ENCODE results near the gene TSKU. TPM values are rescaled to one million over a fixed set of nuclear protein-coding genes. Genes with fewer than 3 reads are reported as not detected.

TSKU gene
- total and polyA plus RNA-seq, 9 of the 15 experiments (the other 6 are each of a cell fraction or from before 2014, with no cell fraction given), result 0.60 to 11.9 (median 8.4) TPM

DNA sequence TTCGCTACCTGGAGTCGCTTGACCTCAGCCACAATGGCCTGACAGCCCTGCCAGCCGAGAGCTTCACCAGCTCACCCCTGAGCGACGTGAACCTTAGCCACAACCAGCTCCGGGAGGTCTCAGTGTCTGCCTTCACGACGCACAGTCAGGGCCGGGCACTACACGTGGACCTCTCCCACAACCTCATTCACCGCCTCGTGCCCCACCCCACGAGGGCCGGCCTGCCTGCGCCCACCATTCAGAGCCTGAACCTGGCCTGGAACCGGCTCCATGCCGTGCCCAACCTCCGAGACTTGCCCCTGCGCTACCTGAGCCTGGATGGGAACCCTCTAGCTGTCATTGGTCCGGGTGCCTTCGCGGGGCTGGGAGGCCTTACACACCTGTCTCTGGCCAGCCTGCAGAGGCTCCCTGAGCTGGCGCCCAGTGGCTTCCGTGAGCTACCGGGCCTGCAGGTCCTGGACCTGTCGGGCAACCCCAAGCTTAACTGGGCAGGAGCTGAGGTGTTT lies 12.8 kb downstream of the TSKU start:
- Histone ChIP-seq H3K4me2 (ENCODE audit: insufficient read depth, low read length) (no peak overlapping the region), H3K9ac (ENCODE audit: insufficient read depth in 1 of 2, low read depth in 2 of 2, low read length in 2 of 2) (peak overlapping the region in 1 of 2 experiments; percentile 21; a peak in 1 of 4 replicates), H3K36me3 (ENCODE audit: control insufficient read depth, insufficient read depth, low read length) (peaks cover 28% of the 10 kb centered on the region; the same call in 2 of the 3 replicates)

GRCh38 chr11:76796511-76797198 lies 13.5 kb downstream of the TSKU start:
- Histone ChIP-seq H3K36me3 (ENCODE audit: control insufficient read depth, insufficient read depth, low read length) (peaks cover 28% of the 10 kb centered on the region; the same call in 2 of the 3 replicates), H3K9me1 (ENCODE audit: control insufficient read depth, insufficient read depth, low read length) (peaks cover 5% of the 10 kb centered on the region), H3K27ac (ENCODE audit: extremely low read depth, low read depth, low read length) (no peak overlapping the region), H3K4me2 (ENCODE audit: insufficient read depth, low read length) (no peak overlapping the region), H3K4me3 (no peak overlapping the region), H2AFZ (ENCODE audit: low read depth, low read length) (no peak overlapping the region), H4K20me1 (replicated peaks; ENCODE audit: control insufficient read depth, insufficient read depth, low read length) (peaks cover 3% of the 10 kb centered on the region), H3K79me2 (ENCODE audit: control insufficient read depth, insufficient read depth, low read length) (peaks cover 25% of the 10 kb centered on the region), H3K9ac (ENCODE audit: insufficient read depth in 1 of 2, low read depth in 2 of 2, low read length in 2 of 2) (0 out of 4 replicates have a peak overlapping the region, but pooled peaks of 1 of the 2 experiments have one; percentile 13), H3K9me3 (replicated peaks; ENCODE audit: control insufficient read depth, insufficient read depth, low read depth, low read length) (0 out of 2 replicates have a peak, but pooled peaks cover 3% of the 10 kb centered on the region), H3K4me1 (replicated peaks in 1 of 2; ENCODE audit: control insufficient read depth in 2 of 2, insufficient read depth in 2 of 2, low read length in 2 of 2) (peaks cover 2 to 23% of the 10 kb centered on the region in 2 experiments; a peak in 4 of 5 replicates), H3K27me3 (ENCODE audit: control insufficient read depth in 2 of 2, insufficient read depth in 2 of 2, low read length in 2 of 2) (no peaks in the 10 kb centered on the region)
- no peak for TF ChIP-seq CHD4 (IDR thresholded peaks at IDR 0.05; ENCODE audit: insufficient read depth, insufficient replicate concordance, low read depth, low read length, poor library complexity, severe bottlenecking)
- no peak for TF ChIP-seq NR2C1 (IDR thresholded peaks at IDR 0.05)
- no peak for TF ChIP-seq NR2C1 (tag; IDR thresholded peaks at IDR 0.05)
- intact Hi-C loops (cut with micrococcal nuclease) (no loop called here), in situ Hi-C loops (cut with MboI) (no loop called here)
- POLR2A ChIA-PET, result interaction anchor here (0.6 to 1.0 kb wide), 5 partner anchors 9 to 61 kb away, joined by 3 read pairs; no protein-coding TSS in a partner anchor
- BruUV-seq (replicated peaks), result no TSS peak
- WGBS (ENCODE audit: insufficient coverage, low coverage, missing lambda C conversion rate), result 84% methylated on average over 18 of the region's 20 CpGs
- no peak for DNase-seq (ENCODE audit: extremely low read depth in 1 of 4, low spot score in 3 of 4)
- CTCF ChIA-PET (ENCODE audit: low intra/inter-chr PET ratio), result interaction anchor here (5.4 kb wide), 1 partner anchor 62 kb away, joined by 39 read pairs; no protein-coding TSS in a partner anchor
- no peak for ATAC-seq
- no peak for FAIRE-seq

More for the DNA sequence above, 12.8 kb downstream of the TSKU start:
- no peaks in the 10 kb centered on the region for H3K27me3 ChIP-seq (ENCODE audit: control insufficient read depth in 2 of 2, insufficient read depth in 2 of 2, low read length in 2 of 2)
- DNase-seq (ENCODE audit: extremely low read depth in 1 of 4, low spot score in 3 of 4) (no peak), FAIRE-seq (no peak), ATAC-seq (no peak)
- ChIA-PET CTCF (ENCODE audit: low intra/inter-chr PET ratio) (no interaction called here), POLR2A (interaction anchor here (0.6 to 1.0 kb wide), 5 partner anchors 8 to 60 kb away, joined by 3 read pairs; no protein-coding TSS in a partner anchor)
- no peak overlapping the region for H2AFZ ChIP-seq (ENCODE audit: low read depth, low read length)
- H3K79me2 ChIP-seq (ENCODE audit: control insufficient read depth, insufficient read depth, low read length), result peaks cover 31% of the 10 kb centered on the region
- intact Hi-C loops (cut with micrococcal nuclease) (no loop called here), in situ Hi-C loops (cut with MboI) (no loop called here)
- no TSS peak for BruUV-seq (replicated peaks)
- peaks cover 3% of the 10 kb centered on the region for H4K20me1 ChIP-seq (replicated peaks; ENCODE audit: control insufficient read depth, insufficient read depth, low read length)
- 0 out of 2 replicates have a peak, but pooled peaks cover 3% of the 10 kb centered on the region for H3K9me3 ChIP-seq (replicated peaks; ENCODE audit: control insufficient read depth, insufficient read depth, low read depth, low read length)
- peaks cover 5% of the 10 kb centered on the region for H3K9me1 ChIP-seq (ENCODE audit: control insufficient read depth, insufficient read depth, low read length)
- no peak overlapping the region for H3K27ac ChIP-seq (ENCODE audit: extremely low read depth, low read depth, low read length)
- TF ChIP-seq RBFOX2 (IDR thresholded peaks at IDR 0.05; ENCODE audit: low read depth, low read length) (0 out of 2 replicates have a peak, but pooled peaks have one; percentile 23), U2AF1 (optimal IDR thresholded peaks at IDR 0.05; ENCODE audit: low read depth, low read length) (no peak)
- WGBS (ENCODE audit: insufficient coverage, low coverage, missing lambda C conversion rate), result 91% methylated on average over 23 of the region's 26 CpGs
- peaks cover 2 to 23% of the 10 kb centered on the region in 2 experiments; a peak in 4 of 5 replicates for H3K4me1 ChIP-seq (replicated peaks in 1 of 2; ENCODE audit: control insufficient read depth in 2 of 2, insufficient read depth in 2 of 2, low read length in 2 of 2)
- no peak overlapping the region for H3K4me3 ChIP-seq

All from K562 (cell line).